Skin of body (tissue), 2 donors: ENCODE data around the gene PPFIA3. TPM values are rescaled to one million over a fixed set of nuclear protein-coding genes. Genes with fewer than 3 reads are reported as not detected.
A peak's percentile ranks its signal among the peaks of the same experiment; 100 is the strongest.
"Not testable (repeated sequence)": the region's sequence is repeated elsewhere in the genome, so short reads cannot be mapped to it uniquely, and the experiment has no call there.

Experiments
- DNase-seq: peaks from one replicate; lab custom pipeline; 2025; lab: John Stamatoyannopoulos, UW
- total RNA-seq: library from RNA; depleted of rRNA; stranded (reverse); fragments of >200 nt; gene quantifications from one replicate; pipeline ENCODE4 v1.2.3, GENCODE V29; 2014

Gene PPFIA3
- total RNA-seq, 1 donor from 2014 or later: 12.3 TPM

DNA sequence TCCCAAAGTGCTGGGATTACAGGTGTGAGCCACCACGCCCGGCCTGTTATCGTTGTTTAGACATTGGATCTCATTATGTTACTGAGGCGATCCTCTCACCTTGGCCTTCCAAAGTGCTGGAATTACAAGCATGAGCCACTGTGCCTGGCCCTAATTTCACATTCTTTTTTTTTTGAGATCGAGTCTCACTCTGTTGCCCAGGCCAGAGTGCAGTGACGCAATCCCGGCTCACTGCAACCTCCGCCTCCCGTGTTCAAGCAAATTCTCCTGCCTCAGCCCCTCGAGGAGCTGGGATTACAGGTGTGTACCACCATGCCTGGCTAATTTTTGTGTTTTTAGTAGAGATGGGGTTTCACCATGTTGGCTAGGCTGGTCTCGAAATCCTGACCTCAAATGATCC lies 3.9 kb downstream of the PPFIA3 start:
- not testable (repeated sequence) for DNase-seq

DNA sequence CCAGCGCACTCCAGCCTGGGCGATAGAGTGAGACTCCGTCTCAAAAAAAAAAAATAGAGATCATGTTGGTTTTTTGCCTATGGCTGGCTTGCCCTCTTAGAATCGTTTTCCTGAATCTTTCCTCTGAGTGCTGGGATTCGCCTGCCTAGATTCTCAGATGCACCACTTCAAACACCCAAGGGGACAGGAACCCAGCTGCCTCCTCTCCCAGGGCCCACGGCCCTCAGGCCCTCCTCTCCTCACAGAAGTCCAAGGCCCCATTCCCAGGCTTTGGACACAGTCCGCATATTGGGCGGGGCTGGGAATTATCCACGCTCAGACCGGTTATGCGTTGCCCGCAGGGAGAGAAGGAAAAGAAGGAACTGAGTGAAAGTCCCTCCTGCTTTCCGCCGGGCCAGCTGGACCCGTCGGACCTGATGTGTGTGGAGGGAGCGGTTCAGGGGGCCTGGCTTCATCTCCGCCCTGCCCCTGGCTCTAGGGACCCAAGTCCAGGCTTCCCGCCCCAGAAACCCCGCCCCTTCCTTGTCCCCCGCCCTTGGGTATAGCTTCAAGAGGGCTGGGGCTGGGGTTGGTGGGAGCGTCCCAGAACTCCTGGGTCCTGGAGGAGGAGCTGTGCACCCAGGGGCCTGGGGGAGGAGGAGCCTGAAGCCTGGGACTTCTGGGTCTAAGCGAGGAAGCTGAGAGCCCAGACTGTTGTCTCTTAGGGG lies 5.8 kb downstream of the PPFIA3 start:
- no peak for DNase-seq

DNA sequence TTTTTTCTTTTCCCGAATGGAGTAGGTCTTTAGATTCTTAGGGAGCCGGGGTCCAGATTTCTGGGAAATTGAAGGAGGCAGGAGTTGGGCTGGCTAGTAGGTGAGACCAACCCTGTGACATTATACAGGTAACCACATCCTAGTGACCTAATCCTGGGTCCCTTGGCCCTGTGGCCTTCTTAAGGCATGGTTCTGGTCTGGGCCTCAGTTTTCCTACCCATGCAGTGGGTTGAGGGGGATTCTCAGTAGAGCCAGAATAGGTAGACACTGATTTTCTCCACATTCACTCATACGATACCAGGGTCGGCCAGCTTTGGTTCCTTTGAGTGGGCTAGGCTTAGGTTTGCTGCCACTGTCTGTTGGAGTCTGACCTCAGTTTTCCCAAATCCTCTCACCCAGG lies 7.2 kb downstream of the PPFIA3 start:
- DNase-seq: no peak

DNA sequence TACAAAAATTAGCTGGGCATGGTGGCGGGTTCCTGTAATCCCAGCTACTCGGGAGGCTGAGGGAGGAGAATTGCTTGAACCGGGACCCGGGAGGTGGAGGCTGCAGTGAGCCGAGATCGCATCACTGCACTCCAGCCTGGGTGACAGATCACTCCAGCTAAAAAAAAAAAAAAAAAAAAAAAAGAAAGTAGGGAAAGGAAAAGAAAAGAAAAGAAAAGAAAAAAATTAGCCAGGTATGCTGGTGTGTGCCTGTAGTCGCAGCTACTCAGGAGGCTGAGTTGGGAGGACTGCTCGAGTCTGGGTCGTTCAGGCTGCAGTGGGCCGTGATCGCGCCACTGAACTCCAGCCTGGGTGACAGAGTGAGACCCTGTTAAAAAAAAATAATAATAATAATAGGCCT lies 7.9 kb downstream of the PPFIA3 start:
- not testable (repeated sequence) for DNase-seq

DNA sequence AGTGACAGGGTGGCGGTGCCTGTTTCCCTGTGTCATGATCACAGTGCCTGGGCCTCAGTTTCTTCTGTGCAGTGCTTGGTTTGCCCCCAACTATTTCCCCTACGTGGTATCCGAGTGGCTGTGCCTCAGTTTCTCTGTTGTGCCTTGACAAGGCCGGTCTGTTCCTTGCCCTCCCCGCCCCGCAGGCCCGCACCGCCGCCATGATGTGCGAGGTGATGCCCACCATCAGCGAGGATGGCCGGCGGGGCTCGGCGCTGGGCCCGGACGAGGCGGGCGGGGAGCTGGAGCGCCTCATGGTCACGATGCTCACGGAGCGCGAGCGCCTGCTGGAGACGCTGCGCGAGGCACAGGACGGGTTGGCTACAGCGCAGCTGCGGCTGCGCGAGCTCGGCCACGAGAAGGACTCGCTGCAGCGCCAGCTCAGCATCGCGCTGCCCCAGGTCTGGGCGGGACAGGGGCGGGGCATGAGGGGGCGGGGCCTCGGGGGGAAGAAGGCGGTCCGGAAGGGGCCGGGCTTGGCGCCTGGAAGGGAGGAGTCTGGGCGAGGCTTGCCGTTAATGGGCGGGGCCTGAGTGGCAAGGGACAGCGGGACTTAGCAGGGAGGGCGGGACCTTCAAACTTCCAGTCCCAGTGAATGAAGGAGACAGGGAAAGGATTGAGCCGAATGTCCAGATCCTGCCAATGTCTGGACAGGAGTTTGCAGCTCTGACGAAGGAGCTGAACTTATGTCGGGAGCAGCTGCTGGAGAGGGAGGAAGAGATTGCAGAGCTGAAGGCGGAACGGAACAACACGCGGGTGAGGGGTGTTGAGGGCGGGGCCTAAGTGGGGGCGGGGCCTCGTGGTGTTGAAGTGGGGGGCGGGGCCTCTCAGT lies 8.6 kb downstream of the PPFIA3 start:
- peak; percentile 96 for DNase-seq

DNA sequence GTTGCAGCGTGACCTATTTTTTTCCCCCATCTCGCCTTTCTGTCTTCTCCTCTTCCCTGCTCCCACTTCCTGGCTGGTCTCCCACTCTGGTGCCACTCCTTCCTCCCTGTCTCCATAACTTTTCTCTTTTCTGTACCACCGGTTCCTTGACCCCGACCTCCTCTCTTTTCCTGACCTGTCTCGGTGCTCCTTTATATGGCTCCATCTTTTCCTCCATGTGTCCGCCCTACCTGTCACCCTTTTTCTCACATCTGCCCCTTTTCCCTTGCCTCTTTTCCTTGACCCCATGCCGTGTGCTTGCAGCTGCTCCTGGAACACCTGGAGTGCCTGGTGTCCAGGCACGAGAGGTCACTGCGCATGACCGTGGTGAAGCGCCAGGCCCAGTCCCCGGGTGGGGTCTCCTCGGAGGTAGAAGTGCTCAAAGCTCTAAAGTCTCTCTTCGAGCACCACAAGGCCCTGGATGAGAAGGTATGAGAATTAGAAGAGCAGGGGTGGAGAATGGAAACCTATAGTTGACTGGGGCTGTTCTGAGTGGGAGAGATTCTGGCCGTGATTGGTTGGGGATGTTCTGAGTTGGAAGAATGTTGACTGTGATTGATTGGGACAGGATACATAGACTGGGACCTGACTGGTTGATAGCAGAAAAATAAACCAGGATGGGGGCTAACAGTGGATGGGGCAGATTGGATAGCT lies 9.3 kb downstream of the PPFIA3 start:
- DNase-seq: no peak

DNA sequence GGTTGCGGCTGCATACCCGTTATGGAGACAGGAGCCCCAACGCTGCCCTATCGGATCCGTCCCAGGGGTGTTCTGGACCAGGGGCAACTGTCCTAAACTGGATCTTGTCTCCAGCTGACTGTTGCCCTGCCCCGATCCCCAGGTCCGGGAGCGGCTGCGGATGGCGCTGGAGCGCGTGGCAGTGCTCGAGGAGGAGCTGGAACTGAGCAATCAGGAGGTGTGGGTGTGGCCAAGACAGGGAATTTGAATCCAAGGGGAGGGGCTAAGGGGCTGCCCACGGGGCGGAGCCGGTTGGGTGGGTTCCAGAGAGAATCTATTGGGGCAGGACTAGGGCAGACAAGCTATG lies 9.9 kb downstream of the PPFIA3 start:
- no peak for DNase-seq

DNA sequence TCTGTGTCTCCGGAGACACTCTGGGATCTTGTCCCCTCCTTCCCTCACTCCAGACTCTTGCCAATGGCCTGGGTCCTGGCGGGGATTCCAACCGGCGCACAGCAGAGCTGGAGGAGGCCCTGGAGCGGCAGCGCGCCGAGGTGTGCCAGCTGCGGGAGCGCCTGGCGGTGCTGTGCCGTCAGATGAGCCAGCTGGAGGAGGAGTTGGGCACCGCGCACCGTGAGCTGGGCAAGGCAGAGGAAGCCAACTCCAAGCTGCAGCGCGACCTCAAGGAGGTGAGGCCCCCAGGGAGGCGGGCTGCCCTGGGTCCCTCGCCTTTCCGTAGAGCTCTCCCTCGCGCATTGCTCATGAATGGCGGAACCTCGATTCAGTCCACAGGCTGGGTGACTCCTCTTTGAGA lies 11.0 kb downstream of the PPFIA3 start:
- no peak for DNase-seq

DNA sequence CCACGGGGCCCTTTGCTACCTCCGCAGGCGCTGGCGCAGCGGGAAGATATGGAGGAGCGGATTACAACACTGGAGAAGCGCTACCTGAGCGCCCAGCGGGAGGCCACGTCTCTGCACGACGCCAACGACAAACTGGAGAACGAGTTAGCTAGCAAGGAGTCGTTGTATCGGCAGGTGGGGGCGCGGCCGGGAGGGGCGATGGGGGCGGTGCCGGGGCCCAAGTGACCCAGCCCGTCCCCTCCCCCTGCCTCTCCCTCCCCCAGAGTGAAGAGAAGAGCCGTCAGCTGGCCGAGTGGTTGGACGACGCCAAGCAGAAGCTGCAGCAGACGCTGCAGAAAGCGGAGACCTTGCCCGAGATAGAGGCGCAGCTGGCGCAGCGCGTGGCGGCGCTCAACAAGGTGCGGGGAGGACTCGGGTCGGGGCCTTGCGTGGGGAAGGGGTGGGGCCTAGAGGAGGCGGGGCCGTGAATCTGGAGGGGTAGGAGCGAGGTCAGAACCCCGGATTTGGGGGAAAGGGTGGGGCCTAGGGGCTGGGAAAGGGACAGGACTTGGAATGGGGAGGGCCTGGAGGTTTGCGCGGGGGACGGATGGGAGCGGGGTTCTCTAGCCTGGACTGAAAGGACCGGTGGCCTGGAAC lies 13.7 kb downstream of the PPFIA3 start:
- no peak for DNase-seq

DNA sequence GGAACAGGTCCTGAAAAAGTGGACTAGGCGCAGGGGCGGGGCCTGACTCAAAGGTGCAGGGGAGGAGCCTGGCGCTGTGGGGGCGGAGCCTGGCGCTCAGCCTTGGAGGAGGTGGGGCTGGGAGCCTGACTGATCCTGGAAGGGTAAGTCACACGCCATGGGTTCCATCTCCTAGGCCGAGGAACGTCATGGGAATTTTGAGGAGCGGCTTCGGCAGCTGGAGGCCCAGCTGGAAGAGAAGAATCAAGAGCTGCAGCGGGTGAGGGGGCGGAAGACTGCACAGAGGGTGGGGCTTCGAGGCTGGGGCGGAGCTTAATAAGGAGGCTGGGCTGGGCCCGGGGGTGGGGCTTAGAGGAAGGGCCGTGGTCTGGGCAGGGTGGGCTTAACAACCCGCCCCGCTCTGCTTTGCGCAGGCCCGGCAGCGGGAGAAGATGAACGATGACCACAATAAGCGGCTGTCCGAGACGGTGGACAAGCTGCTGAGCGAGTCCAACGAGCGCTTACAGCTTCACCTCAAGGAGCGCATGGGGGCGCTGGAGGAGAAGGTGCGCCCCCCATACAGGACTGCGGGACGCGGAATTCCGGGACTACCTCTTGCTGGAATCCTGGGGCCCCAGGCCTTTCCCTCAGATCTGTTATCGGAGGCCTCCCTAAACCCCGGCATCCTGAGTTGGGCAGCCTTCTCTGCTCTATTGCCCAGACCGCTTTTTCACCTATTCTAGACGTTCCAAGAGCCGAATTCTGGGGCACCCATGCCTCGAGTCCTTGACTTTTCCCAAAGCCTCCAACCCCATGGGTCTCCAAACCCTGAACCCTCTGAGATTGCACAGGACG lies 14.5 kb downstream of the PPFIA3 start:
- peak; percentile 70 for DNase-seq

DNA sequence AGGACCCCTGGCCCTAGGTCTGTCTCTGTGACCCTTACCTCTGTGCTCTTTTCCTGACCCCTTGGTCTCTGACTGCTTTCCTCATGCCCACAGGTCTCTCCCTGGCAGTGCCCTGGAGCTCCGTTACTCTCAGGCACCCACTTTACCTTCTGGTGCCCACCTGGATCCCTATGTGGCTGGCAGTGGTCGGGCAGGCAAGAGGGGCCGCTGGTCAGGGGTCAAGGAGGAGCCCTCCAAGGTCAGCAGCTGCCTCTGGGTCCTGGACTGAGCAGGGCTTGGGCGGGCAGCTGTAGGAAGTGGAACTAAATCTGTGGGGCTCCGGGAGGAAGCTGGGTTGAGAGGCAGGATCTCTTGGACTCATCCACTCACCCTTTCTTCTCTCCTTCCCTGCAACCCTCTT lies 16.3 kb downstream of the PPFIA3 start:
- DNase-seq: no peak

DNA sequence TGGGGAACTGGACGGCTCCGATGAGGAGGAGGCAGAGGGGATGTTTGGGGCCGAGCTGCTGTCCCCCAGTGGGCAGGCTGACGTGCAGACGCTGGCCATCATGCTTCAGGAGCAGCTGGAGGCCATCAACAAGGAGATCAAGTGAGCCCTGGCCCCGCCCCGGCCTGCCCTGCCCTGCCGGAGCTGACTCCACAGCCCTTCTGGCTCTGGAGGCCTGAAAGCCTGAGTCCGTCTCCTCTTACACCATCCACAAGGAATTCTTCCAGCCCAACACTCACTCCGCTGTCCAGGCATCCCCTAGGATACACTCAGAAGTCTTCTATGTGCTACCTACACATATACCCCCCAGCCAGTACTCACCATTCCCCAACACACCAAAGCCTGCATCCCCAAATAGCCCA lies 17.4 kb downstream of the PPFIA3 start:
- no peak for DNase-seq

DNA sequence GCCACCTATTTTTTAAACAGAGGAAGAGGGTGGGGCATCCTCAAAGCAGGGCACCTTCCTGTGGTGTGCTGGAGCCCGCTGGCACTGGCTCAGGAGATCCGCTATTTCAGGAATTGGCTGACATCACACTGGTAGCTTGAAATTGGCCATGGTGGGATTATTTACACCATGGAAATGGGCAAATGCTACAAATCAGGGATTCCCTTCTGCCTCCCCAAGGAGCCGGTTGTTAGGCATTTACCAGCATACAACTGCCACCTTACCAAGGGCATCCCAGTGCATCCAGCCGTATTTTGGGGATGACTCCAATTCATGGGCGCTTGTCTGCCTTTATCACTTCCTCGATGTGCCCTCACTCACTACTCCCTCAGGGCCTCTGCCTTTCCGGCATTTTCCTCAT lies 21.6 kb downstream of the PPFIA3 start:
- no peak for DNase-seq

DNA sequence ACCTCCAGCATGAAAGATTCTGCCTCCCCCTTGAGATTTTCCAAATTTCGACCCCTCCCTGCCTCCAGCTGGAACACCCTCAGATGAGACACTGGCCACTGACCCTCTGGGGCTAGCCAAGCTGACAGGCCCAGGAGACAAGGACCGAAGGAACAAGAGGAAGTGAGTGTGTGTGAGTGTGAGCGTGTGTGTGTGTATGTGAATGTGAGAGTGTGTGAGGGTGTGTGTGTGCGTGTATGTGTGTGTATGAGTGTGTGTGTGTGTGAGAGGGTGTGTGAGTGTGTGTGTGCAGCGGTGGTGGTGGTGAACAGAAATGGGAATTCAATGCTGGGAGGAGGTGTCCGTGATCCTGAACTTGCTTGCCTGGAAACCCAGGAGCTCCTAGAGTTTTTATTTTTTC lies 22.0 kb downstream of the PPFIA3 start:
- no peak for DNase-seq

DNA sequence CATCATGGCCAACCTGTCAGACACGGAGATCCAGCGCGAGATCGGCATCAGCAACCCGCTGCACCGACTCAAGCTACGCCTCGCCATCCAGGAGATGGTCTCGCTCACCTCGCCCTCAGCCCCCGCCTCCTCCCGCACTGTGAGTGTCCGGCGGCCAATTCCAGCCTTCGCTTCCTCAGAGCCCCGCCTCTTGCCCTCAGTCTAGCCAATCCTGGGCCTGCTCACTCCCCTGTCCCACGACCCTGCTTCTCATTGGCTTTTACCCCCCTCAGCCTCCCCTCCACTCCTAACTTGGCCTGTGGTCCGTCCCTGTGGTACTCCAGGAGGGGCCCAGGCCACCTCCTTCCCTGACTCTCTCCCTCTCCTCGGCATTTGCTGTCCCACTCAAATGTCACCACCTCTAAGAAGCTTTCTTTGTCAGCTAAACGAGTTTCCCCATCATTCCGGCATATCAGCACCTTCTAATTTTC lies 23.6 kb downstream of the PPFIA3 start:
- DNase-seq: peak; percentile 87

DNA sequence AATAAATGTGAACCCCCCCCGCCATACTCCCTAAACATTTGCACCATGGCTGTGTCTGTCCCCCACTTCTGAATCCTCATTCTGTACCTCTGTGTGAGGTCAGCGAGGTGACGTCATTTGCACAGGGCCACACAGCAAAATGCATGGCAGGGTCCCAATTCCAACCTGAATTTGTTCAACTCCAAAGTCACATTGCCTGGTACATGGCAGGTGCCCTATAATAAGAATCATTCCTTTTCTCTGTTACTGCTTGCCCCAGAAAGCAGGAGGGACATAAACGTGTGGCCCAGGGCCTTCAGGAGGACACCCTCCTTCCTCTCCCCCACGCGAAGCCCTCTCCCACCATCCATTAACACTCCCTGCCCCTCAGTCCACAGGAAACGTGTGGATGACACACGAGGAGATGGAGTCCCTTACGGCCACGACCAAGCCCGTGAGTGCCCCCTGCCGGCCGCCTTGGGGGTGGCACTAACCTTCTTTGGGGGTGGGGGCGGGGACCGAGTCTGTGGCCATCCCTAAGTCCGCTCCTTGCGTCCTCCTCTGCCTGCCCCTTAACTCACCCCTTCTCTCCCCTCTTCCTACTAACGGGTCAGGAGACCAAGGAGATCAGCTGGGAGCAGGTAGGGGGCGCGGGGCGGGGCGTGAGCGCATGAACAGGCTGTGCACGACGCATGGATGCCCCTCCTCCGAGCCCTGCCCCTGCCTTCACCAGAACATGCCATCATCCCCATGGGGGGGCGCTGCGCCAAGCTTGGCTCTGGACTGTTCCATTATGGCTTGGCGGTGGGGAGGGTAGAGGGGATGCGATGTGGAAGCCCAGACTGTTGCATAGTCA lies 26.4 kb downstream of the PPFIA3 start:
- DNase-seq: peak; percentile 27

DNA sequence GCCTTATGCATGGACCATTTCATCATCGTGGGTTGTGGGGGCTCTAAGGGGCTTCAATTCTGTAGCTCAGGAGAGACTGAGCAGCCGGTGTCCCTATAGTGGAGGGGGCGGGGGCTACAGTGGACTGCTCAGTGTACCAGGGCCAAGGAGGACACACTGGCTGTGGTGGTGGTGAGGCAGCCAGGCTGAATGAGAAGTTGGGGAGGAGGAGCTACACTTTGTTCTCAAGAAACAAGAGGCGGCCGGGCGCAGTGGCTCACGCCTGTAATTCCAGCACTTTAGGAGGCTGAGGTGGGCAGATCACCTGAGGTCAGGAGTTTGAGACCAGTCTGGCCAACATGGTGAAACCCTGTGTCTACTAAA lies 27.0 kb downstream of the PPFIA3 start:
- not testable (repeated sequence) for DNase-seq

DNA sequence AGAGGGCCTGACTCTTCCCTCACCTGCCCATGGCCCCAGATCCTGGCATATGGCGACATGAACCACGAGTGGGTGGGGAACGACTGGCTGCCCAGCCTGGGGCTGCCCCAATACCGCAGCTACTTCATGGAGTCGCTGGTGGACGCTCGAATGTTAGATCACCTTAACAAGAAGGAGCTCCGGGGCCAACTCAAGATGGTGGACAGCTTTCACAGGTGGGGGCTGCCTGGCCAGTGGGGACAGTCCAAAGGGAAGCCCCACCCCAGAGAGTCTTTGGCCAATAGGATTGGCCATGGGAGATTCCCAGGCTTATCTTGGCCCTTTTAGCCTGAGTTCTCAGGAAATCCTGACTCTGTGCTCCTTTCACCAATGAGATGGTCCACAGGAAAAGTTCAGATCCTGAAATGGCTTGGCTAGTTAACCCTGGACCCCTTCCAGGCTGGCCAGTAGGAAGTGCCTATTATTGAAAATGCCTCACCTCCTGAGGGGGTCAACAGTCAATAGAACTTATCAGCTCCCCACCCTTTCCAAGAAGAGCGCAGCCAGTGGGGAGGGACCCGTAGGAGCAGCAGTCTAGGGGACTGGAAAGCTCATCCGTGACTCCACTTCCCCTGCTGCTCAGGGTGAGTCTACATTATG lies 28.8 kb downstream of the PPFIA3 start:
- DNase-seq: no peak
